ENCODE results near the gene FAM124A. TPM values are rescaled to one million over a fixed set of nuclear protein-coding genes. Genes with fewer than 3 reads are reported as not detected.

Gene FAM124A
- polyA plus RNA-seq, 3 donors: 0.03 to 0.20 (median 0.13) TPM

GRCh38 chr13:51221108-51221507 lies 1.1 kb upstream of the FAM124A start:
- H4K20me1 ChIP-seq (ENCODE audit: insufficient read depth, low read length): no peaks in the 10 kb centered on the region
- peaks cover 30% of the 10 kb centered on the region for H3K4me1 Mint-ChIP-seq
- WGBS (ENCODE audit: insufficient coverage): 83% methylated on average over 4 of the region's 4 CpGs
- H2AFZ ChIP-seq (ENCODE audit: insufficient read depth, low read depth, low read length, poor library complexity, severe bottlenecking): no peak overlapping the region
- H3K27me3 Mint-ChIP-seq (ENCODE audit: low read depth in 3 of 3): peaks cover 24 to 40% (median 34%) of the 10 kb centered on the region in 3 donors
- no peaks in the 10 kb centered on the region for H3K9me3 ChIP-seq (replicated peaks in 1 of 2; ENCODE audit: control insufficient read depth in 1 of 2, insufficient read depth in 1 of 2, low read length in 2 of 2)
- TF ChIP-seq CTCF (IDR thresholded peaks at IDR 0.05): no peak
- H3K4me1 ChIP-seq (ENCODE audit: control insufficient read depth in 1 of 2, insufficient read depth in 2 of 2, low read length in 2 of 2): peaks cover 30 to 35% of the 10 kb centered on the region in 2 donors
- no peak overlapping the region for H3K9ac ChIP-seq (ENCODE audit: insufficient read depth, low read length, poor library complexity, severe bottlenecking)
- no peak overlapping the region for H3K27ac ChIP-seq (ENCODE audit: low read depth in 1 of 2, low read length in 2 of 2)
- no peaks in the 10 kb centered on the region for H3K36me3 ChIP-seq (replicated peaks in 1 of 2; ENCODE audit: control insufficient read depth in 1 of 2, insufficient read depth in 2 of 2, low read length in 2 of 2)
- H3K27me3 ChIP-seq (ENCODE audit: control insufficient read depth in 2 of 2, insufficient read depth in 2 of 2, low read length in 2 of 2): peaks cover 14 to 36% of the 10 kb centered on the region in 2 donors
- DNase-seq: no peak
- H3K9me3 Mint-ChIP-seq: peaks cover 0 to 10% (median 0%) of the 10 kb centered on the region in 7 donors
- no peaks in the 10 kb centered on the region for H3K36me3 Mint-ChIP-seq
- H3K4me3 ChIP-seq (replicated peaks in 1 of 3; ENCODE audit: low read depth in 2 of 3, low read length in 3 of 3): no peak overlapping the region
- H3K79me2 ChIP-seq (ENCODE audit: insufficient read depth, low read length): no peaks in the 10 kb centered on the region
- H3K4me2 ChIP-seq (replicated peaks; ENCODE audit: extremely low read depth, low read length, poor library complexity, severe bottlenecking): no peak overlapping the region
- H3K27ac Mint-ChIP-seq: no peak overlapping the region
- H3K4me3 Mint-ChIP-seq: peak overlapping the region in 1 of 2 donors; percentile 91
- intact Hi-C loops (cut with micrococcal nuclease): loop anchor here in 1 of 2 donors (5.0 kb wide), 1 partner anchor 61 kb away; no protein-coding TSS in a partner anchor

- intact Hi-C loops (cut with micrococcal nuclease): loop anchor here in 1 of 2 donors (5.0 kb wide), 1 partner anchor 61 kb away; no protein-coding TSS in a partner anchor
- peaks cover 24 to 40% (median 34%) of the 10 kb centered on the region in 3 donors for H3K27me3 Mint-ChIP-seq (ENCODE audit: low read depth in 3 of 3)
Observed at GRCh38 chr13:51221674-51222036, 543 bp upstream of the FAM124A start.

More at GRCh38 chr13:51221674-51222036, 543 bp upstream of the FAM124A start:
- Mint-ChIP-seq H3K9me3 (peaks cover 0 to 10% (median 0%) of the 10 kb centered on the region in 7 donors), H3K4me1 (peaks cover 33% of the 10 kb centered on the region), H3K4me3 (peak overlapping the region; percentile 85 to 91), H3K36me3 (no peaks in the 10 kb centered on the region), H3K27ac (peak overlapping the region in 1 of 7 donors; percentile 41)
- peak overlapping the region; percentile 45 to 78 (median 49) for H3K4me3 ChIP-seq (replicated peaks in 1 of 3; ENCODE audit: low read depth in 2 of 3, low read length in 3 of 3)
- WGBS (ENCODE audit: insufficient coverage): no CpG with 5 or more reads among the region's 11 CpGs
- no peaks in the 10 kb centered on the region for H3K36me3 ChIP-seq (replicated peaks in 1 of 2; ENCODE audit: control insufficient read depth in 1 of 2, insufficient read depth in 2 of 2, low read length in 2 of 2)
- TF ChIP-seq CTCF (IDR thresholded peaks at IDR 0.05): no peak
- H2AFZ ChIP-seq (ENCODE audit: insufficient read depth, low read depth, low read length, poor library complexity, severe bottlenecking): peak overlapping the region; percentile 22
- H4K20me1 ChIP-seq (ENCODE audit: insufficient read depth, low read length): no peaks in the 10 kb centered on the region
- peak overlapping the region; percentile 29 for H3K9ac ChIP-seq (ENCODE audit: insufficient read depth, low read length, poor library complexity, severe bottlenecking)
- peaks cover 14 to 36% of the 10 kb centered on the region in 2 donors for H3K27me3 ChIP-seq (ENCODE audit: control insufficient read depth in 2 of 2, insufficient read depth in 2 of 2, low read length in 2 of 2)
- H3K79me2 ChIP-seq (ENCODE audit: insufficient read depth, low read length): no peaks in the 10 kb centered on the region
- peaks cover 32 to 38% of the 10 kb centered on the region in 2 donors for H3K4me1 ChIP-seq (ENCODE audit: control insufficient read depth in 1 of 2, insufficient read depth in 2 of 2, low read length in 2 of 2)
- DNase-seq: no peak
- H3K4me2 ChIP-seq (replicated peaks; ENCODE audit: extremely low read depth, low read length, poor library complexity, severe bottlenecking): peak overlapping the region; percentile 77
- no peaks in the 10 kb centered on the region for H3K9me3 ChIP-seq (replicated peaks in 1 of 2; ENCODE audit: control insufficient read depth in 1 of 2, insufficient read depth in 1 of 2, low read length in 2 of 2)
- H3K27ac ChIP-seq (ENCODE audit: low read depth in 1 of 2, low read length in 2 of 2): no peak overlapping the region

Measured in CD14-positive monocyte (primary cell).